PC-3 (cell line): ENCODE results near the gene PLAA.

Experiments used
- CTCF ChIP-seq: fragments of 300-600 bp; sonication (generic); conservative IDR thresholded peaks from 2 replicates; pipeline ENCODE4 v1.5.1; 2017; ENCODE audit warnings: antibody characterized with exemption, low read depth, mild to moderate bottlenecking, low read length
- EZH2 ChIP-seq: fragments of 300-600 bp; sonication (generic); IDR thresholded peaks from one replicate; pipeline ENCODE4 v1.6.1; 2017; ENCODE audit warnings: antibody characterized with exemption, mild to moderate bottlenecking, low read length; ENCODE audit not compliant: unreplicated experiment
- EZH2phosphoT487 ChIP-seq: fragments of 300-600 bp; sonication (generic); IDR thresholded peaks from 2 replicates; pipeline ENCODE4 v1.6.1; 2018; ENCODE audit warnings: mild to moderate bottlenecking, antibody characterized with exemption, low read length, borderline replicate concordance

GRCh38 chr9:26955921-26956859 lies 9.1 kb upstream of the PLAA start, which contains the start of gene IFT74:
- no peak for TF ChIP-seq CTCF
- TF ChIP-seq EZH2phosphoT487 = no peak
- TF ChIP-seq EZH2 = no peak
